SK-N-SH (cell line): ENCODE data around the gene ADCY9. TPM values are rescaled to one million over a fixed set of nuclear protein-coding genes. Genes with fewer than 3 reads are reported as not detected.

Experiments used
- CTCF ChIA-PET: fragments of 300-600, 350-600 bp; formaldehyde crosslinking; extraction: SDS; loops from one replicate; lab custom pipeline; 2021; lab: Yijun Ruan, JAX
- POLR2A ChIA-PET: fragments of 350-600 bp; sonication (Branson Sonifier 250); formaldehyde crosslinking; extraction: SDS; loops from one replicate; lab custom pipeline; 2020; ENCODE audit warnings: antibody characterized with exemption, inconsistent platforms; lab: Yijun Ruan, JAX
- DNase-seq: peaks from one replicate; pipeline ENCODE4 v3.0.0; 2012
- H2AFZ ChIP-seq: fragments of 200-600 bp; sonication (generic); 2 replicates; pipeline ENCODE4 v1.8.1; 2016; ENCODE audit warnings: antibody characterized with exemption, mild to moderate bottlenecking, low read depth
- H3F3A ChIP-seq: fragments of 200-600 bp; sonication (generic); replicated peaks from 2 replicates; pipeline ENCODE3; 2016; ENCODE audit warnings: antibody characterized with exemption, mild to moderate bottlenecking; ENCODE audit not compliant: insufficient read depth
- H3K27ac ChIP-seq, 2 experiments: fragments of 200-500 bp in 1 of 2; fragments of 200-600 bp in 1 of 2; sonication (Bioruptor generic) in 1 of 2; sonication (generic), shearing (Covaris generic) in 1 of 2; 2 replicates each; pipeline versions ENCODE4 v1.5.1 to v1.6.1; 2014 to 2016; ENCODE audit warnings: low read depth in 2 of 2, inconsistent platforms in 1 of 2, low read length in 1 of 2, mild to moderate bottlenecking in 1 of 2, mixed read lengths in 1 of 2
- H3K27me3 ChIP-seq: fragments of 200-600 bp; sonication (generic), shearing (Covaris generic); 2 replicates; pipeline ENCODE4 v1.6.1; 2016; ENCODE audit warnings: mixed run types; ENCODE audit not compliant: insufficient read depth
- H3K36me3 ChIP-seq, 2 experiments: fragments of 200-500 bp in 1 of 2; fragments of 200-600 bp in 1 of 2; sonication (Bioruptor generic) in 1 of 2; sonication (generic) in 1 of 2; replicated peaks in 1 of 2; 2 replicates each; pipeline versions ENCODE3 to v1.5.1; 2014 to 2016; ENCODE audit warnings: low read length in 1 of 2, mild to moderate bottlenecking in 1 of 2; ENCODE audit not compliant: insufficient read depth in 2 of 2, control insufficient read depth in 1 of 2
- H3K4me1 ChIP-seq, 2 experiments: fragments of 200-500 bp in 1 of 2; fragments of 200-600 bp in 1 of 2; sonication (Bioruptor generic) in 1 of 2; sonication (generic), shearing (Covaris generic) in 1 of 2; 2 replicates each; pipeline versions ENCODE4 v1.5.1 to v1.6.1; 2014 to 2016; ENCODE audit warnings: low read depth in 1 of 2, low read length in 1 of 2, mixed run types in 1 of 2; ENCODE audit not compliant: insufficient read depth in 2 of 2, control insufficient read depth in 1 of 2
- H3K4me2 ChIP-seq: fragments of 200-600 bp; sonication (generic), shearing (Covaris generic); 2 replicates; pipeline ENCODE4 v1.6.1; 2017; ENCODE audit warnings: mixed run types
- H3K4me3 ChIP-seq, 2 experiments: fragments of 200-500 bp in 1 of 2; fragments of 200-600 bp in 1 of 2; sonication (Bioruptor generic) in 1 of 2; sonication (generic), shearing (Covaris generic) in 1 of 2; 2 replicates each; pipeline versions ENCODE4 v1.5.1 to v1.8.1; 2014 to 2016; ENCODE audit warnings: low read depth in 2 of 2, inconsistent platforms in 1 of 2, low read length in 1 of 2, mild to moderate bottlenecking in 1 of 2, mixed read lengths in 1 of 2, moderate library complexity in 1 of 2
- H3K79me2 ChIP-seq: fragments of 200-600 bp; sonication (generic); 2 replicates; pipeline ENCODE4 v1.8.1; 2017; ENCODE audit warnings: mild to moderate bottlenecking; ENCODE audit not compliant: insufficient read depth
- H3K9ac ChIP-seq: fragments of 200-600 bp; sonication (generic); 2 replicates; pipeline ENCODE4 v1.6.1; 2017; ENCODE audit warnings: mixed run types
- H3K9me2 ChIP-seq: fragments of 200-600 bp; sonication (generic); 2 replicates; pipeline ENCODE4 v1.6.1; 2017; ENCODE audit warnings: mixed run types
- H3K9me3 ChIP-seq: fragments of 200-600 bp; sonication (generic); 2 replicates; pipeline ENCODE4 v1.6.1; 2017; ENCODE audit warnings: mixed run types, mild to moderate bottlenecking, moderate library complexity
- H4K20me1 ChIP-seq: fragments of 200-600 bp; sonication (generic); 2 replicates; pipeline ENCODE4 v1.6.1; 2017; ENCODE audit warnings: mild to moderate bottlenecking, mixed run types; ENCODE audit not compliant: insufficient read depth
- CHD2 ChIP-seq: fragments of 150-350 bp; IDR thresholded peaks from 2 replicates; pipeline ENCODE4 v1.6.1; 2018; ENCODE audit warnings: low read length; ENCODE audit not compliant: partially characterized antibody
- ELF1 ChIP-seq: IDR thresholded peaks from 2 replicates; pipeline ENCODE4 v1.4.0; 2012
- GATA2 ChIP-seq: sonication (generic); formaldehyde crosslinking; IDR thresholded peaks from 2 replicates; pipeline ENCODE4 v1.5.0; 2020; ENCODE audit warnings: mild to moderate bottlenecking, missing genetic modification reagents
- RAD21 ChIP-seq: IDR thresholded peaks from 2 replicates; pipeline ENCODE4 v1.6.1; 2012; ENCODE audit warnings: mild to moderate bottlenecking, low read length
- RCOR1 ChIP-seq: fragments of 150-350 bp; IDR thresholded peaks from 2 replicates; pipeline ENCODE4 v1.6.1; 2017; ENCODE audit warnings: antibody characterized with exemption, low read length
- RXRA ChIP-seq: IDR thresholded peaks from 2 replicates; pipeline ENCODE4 v1.4.0; 2012; ENCODE audit warnings: low read depth, mild to moderate bottlenecking, borderline replicate concordance
- SIN3A ChIP-seq: IDR thresholded peaks from 2 replicates; pipeline ENCODE4 v1.6.1; 2012; ENCODE audit warnings: low read depth, mild to moderate bottlenecking, low read length, moderate library complexity, borderline replicate concordance
- WGBS: methylation state at CpG from one replicate; pipeline ENCODE4 v1.1.6; 2017; ENCODE audit warnings: low lambda C conversion rate; 5-methylcytosine and 5-hydroxymethylcytosine counted together
- polyA plus RNA-seq, 3 experiments: library from polyadenylated mRNA; depleted of rRNA; stranded (reverse); fragments of >200 nt; gene quantifications; 2 replicates each; pipeline ENCODE4 v1.2.3, GENCODE V29; 2012
- TF ChIP-seq, protein P1 (sequence below): IDR thresholded peaks from 2 replicates; pipeline ENCODE4 v1.4.0; 2012; ENCODE audit warnings: low read depth
- TF ChIP-seq, protein P2 (sequence below): IDR thresholded peaks from 2 replicates; pipeline ENCODE4 v1.6.1; 2012; ENCODE audit warnings: mild to moderate bottlenecking, low read depth, low read length, moderate library complexity
- TF ChIP-seq, protein P3 (sequence below): IDR thresholded peaks from 2 replicates; pipeline ENCODE4; 2012

ADCY9 gene
- polyA plus RNA-seq, 1 of the 3 experiments (the other 2 are of a cell fraction) = 5.2 TPM

DNA sequence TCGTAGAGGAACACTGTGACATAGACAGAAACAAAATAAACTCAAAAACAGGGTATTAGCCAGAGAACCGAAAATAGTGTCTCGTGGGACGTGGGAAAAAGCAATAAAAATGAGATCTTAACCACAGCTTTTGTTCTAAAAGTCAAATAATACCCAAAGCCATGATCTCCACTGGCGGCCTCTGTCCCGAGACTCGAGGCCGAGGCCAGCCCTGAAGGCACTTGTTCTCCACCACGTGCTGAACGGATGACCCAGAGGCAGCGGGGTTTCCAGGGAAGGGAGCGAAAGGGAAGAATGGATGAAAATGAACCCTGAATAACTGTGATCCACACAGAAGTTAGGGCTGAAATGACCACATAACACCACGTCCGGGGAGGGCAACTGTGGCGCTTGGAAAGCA is 150.9 kb downstream of the ADCY9 start:
- CTCF ChIA-PET = interaction anchor here (2.4 to 2.6 kb wide), 2 partner anchors 17 to 26 kb away, joined by 8 to 13 read pairs; no protein-coding TSS in a partner anchor
- Histone ChIP-seq H3K4me2 (no peak overlapping the region), H3K4me1 (no peaks in the 10 kb centered on the region), H4K20me1 (no peaks in the 10 kb centered on the region), H3K79me2 (no peaks in the 10 kb centered on the region), H3K36me3 (no peaks in the 10 kb centered on the region), H3K27ac (no peak overlapping the region), H3K27me3 (no peaks in the 10 kb centered on the region), H3K9me2 (no peaks in the 10 kb centered on the region), H3K9ac (no peak overlapping the region), H2AFZ (no peak overlapping the region), H3K4me3 (no peak overlapping the region), H3K9me3 (no peaks in the 10 kb centered on the region), H3F3A (no peaks in the 10 kb centered on the region)
- DNase-seq = no peak
- no peak for TF ChIP-seq RXRA
- no peak for TF ChIP-seq RCOR1
- no peak for TF ChIP-seq CHD2
- TF ChIP-seq, protein P1, sequence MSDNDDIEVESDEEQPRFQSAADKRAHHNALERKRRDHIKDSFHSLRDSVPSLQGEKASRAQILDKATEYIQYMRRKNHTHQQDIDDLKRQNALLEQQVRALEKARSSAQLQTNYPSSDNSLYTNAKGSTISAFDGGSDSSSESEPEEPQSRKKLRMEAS = no peak
- no peak for TF ChIP-seq GATA2 (CRISPR knock-in tag)
- TF ChIP-seq, protein P2, sequence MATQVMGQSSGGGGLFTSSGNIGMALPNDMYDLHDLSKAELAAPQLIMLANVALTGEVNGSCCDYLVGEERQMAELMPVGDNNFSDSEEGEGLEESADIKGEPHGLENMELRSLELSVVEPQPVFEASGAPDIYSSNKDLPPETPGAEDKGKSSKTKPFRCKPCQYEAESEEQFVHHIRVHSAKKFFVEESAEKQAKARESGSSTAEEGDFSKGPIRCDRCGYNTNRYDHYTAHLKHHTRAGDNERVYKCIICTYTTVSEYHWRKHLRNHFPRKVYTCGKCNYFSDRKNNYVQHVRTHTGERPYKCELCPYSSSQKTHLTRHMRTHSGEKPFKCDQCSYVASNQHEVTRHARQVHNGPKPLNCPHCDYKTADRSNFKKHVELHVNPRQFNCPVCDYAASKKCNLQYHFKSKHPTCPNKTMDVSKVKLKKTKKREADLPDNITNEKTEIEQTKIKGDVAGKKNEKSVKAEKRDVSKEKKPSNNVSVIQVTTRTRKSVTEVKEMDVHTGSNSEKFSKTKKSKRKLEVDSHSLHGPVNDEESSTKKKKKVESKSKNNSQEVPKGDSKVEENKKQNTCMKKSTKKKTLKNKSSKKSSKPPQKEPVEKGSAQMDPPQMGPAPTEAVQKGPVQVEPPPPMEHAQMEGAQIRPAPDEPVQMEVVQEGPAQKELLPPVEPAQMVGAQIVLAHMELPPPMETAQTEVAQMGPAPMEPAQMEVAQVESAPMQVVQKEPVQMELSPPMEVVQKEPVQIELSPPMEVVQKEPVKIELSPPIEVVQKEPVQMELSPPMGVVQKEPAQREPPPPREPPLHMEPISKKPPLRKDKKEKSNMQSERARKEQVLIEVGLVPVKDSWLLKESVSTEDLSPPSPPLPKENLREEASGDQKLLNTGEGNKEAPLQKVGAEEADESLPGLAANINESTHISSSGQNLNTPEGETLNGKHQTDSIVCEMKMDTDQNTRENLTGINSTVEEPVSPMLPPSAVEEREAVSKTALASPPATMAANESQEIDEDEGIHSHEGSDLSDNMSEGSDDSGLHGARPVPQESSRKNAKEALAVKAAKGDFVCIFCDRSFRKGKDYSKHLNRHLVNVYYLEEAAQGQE = no peak
- TF ChIP-seq, protein P3, sequence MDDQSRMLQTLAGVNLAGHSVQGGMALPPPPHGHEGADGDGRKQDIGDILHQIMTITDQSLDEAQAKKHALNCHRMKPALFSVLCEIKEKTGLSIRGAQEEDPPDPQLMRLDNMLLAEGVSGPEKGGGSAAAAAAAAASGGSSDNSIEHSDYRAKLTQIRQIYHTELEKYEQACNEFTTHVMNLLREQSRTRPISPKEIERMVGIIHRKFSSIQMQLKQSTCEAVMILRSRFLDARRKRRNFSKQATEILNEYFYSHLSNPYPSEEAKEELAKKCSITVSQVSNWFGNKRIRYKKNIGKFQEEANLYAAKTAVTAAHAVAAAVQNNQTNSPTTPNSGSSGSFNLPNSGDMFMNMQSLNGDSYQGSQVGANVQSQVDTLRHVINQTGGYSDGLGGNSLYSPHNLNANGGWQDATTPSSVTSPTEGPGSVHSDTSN = no peak
- WGBS = 97% methylated on average over 15 of the region's 15 CpGs
- POLR2A ChIA-PET = no interaction called here

DNA sequence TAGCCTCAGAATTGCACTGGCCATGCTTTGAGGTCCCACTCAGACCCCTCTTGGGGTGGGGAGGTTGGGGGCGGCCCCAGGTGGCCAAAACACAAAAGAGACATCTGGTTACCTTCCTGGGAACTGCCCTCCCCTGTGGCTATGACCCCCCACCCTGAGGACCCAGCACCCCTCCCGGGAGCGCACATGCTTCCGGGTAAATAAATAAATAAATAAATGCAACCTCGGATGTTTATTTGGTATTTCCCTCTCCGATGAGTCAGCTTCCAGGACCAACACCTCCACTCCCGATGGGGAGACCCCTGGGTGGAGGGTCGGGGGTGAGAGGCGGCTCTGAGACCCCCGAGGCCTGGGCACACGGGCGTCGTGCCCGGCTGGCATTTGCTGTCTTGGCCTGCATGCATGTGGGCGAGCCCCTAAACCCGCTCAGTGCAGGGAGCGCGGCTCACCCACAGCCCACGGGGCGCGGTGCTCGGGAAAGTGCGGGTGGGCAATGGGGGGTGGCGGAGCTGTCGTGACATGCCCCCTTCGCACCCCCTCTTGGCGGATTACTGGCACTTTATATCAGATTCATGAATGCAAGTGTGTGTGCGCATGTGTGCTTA is 151.5 kb downstream of the ADCY9 start:
- H3K36me3 ChIP-seq = no peaks in the 10 kb centered on the region
- H3K9me2 ChIP-seq = no peaks in the 10 kb centered on the region
- CTCF ChIA-PET = interaction anchor here (1.2 to 2.6 kb wide), 5 partner anchors 18 to 438 kb away, joined by 3 to 13 read pairs (median 8); no protein-coding TSS in a partner anchor
- H3K9ac ChIP-seq = no peak overlapping the region
- no peaks in the 10 kb centered on the region for H3K9me3 ChIP-seq
- no peak overlapping the region for H3K4me3 ChIP-seq
- H3K4me2 ChIP-seq = no peak overlapping the region
- WGBS = 89% methylated on average over 26 of the region's 28 CpGs
- H3K27me3 ChIP-seq = no peaks in the 10 kb centered on the region
- no peaks in the 10 kb centered on the region for H3K79me2 ChIP-seq
- H2AFZ ChIP-seq = no peak overlapping the region
- no peaks in the 10 kb centered on the region for H4K20me1 ChIP-seq
- DNase-seq = no peak
- no peaks in the 10 kb centered on the region for H3K4me1 ChIP-seq
- no peak overlapping the region for H3K27ac ChIP-seq
- TF ChIP-seq SIN3A (no peak), ELF1 (no peak), CHD2 (no peak), RAD21 (no peak), GATA2 (CRISPR knock-in tag) (no peak)
- TF ChIP-seq, all 33 proteins: peak for 0
- POLR2A ChIA-PET = no interaction called here
- no peaks in the 10 kb centered on the region for H3F3A ChIP-seq
